Measurements from ENCODE around the gene SMAD7.

- TF ChIP-seq FOXP2 (optimal IDR thresholded peaks at IDR 0.05; ENCODE audit: borderline replicate concordance, extremely low read depth, extremely low read length, insufficient read depth) (no peak), TAF1 (IDR thresholded peaks at IDR 0.05; ENCODE audit: borderline replicate concordance, insufficient read depth, low read length) (no peak), POLR2AphosphoS5 (IDR thresholded peaks at IDR 0.05; ENCODE audit: low read depth, low read length) (no peak)
Measured at GRCh38 chr18:48914581-48915251, 36.0 kb downstream of the SMAD7 start.
